ENCODE results near the gene NEMP2. TPM values are rescaled to one million over a fixed set of nuclear protein-coding genes. Genes with fewer than 3 reads are reported as not detected.

The NEMP2 gene
- polyA plus RNA-seq, 1 donor from 2014 or later = 1.1 TPM

- no peak overlapping the region for H3K4me2 ChIP-seq (ENCODE audit: low read length)
- no peaks in the 10 kb centered on the region for H3K79me2 ChIP-seq (replicated peaks; ENCODE audit: insufficient read depth, low read length)
- H3K9ac ChIP-seq (ENCODE audit: low read length) = no peak overlapping the region
- H4K20me1 ChIP-seq (ENCODE audit: insufficient read depth) = no peaks in the 10 kb centered on the region
- TF ChIP-seq TAF1 (IDR thresholded peaks at IDR 0.05; ENCODE audit: low read depth) (no peak), REST (IDR thresholded peaks at IDR 0.05; ENCODE audit: borderline replicate concordance) (no peak), EZH2 (IDR thresholded peaks at IDR 0.05; ENCODE audit: borderline replicate concordance, insufficient read depth, low read length, poor library complexity, severe bottlenecking) (no peak), POLR2AphosphoS5 (IDR thresholded peaks at IDR 0.05) (no peak), RAD21 (conservative IDR thresholded peaks at IDR 0.05) (no peak), EP300 (conservative IDR thresholded peaks at IDR 0.05; ENCODE audit: poor library complexity, severe bottlenecking) (no peak), SMC3 (conservative IDR thresholded peaks at IDR 0.05; ENCODE audit: poor library complexity) (no peak), MXI1 (conservative IDR thresholded peaks at IDR 0.05; ENCODE audit: poor library complexity, severe bottlenecking) (no peak)
- TF ChIP-seq, protein P1, sequence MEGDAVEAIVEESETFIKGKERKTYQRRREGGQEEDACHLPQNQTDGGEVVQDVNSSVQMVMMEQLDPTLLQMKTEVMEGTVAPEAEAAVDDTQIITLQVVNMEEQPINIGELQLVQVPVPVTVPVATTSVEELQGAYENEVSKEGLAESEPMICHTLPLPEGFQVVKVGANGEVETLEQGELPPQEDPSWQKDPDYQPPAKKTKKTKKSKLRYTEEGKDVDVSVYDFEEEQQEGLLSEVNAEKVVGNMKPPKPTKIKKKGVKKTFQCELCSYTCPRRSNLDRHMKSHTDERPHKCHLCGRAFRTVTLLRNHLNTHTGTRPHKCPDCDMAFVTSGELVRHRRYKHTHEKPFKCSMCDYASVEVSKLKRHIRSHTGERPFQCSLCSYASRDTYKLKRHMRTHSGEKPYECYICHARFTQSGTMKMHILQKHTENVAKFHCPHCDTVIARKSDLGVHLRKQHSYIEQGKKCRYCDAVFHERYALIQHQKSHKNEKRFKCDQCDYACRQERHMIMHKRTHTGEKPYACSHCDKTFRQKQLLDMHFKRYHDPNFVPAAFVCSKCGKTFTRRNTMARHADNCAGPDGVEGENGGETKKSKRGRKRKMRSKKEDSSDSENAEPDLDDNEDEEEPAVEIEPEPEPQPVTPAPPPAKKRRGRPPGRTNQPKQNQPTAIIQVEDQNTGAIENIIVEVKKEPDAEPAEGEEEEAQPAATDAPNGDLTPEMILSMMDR (IDR thresholded peaks at IDR 0.05; ENCODE audit: poor library complexity, severe bottlenecking) = no peak
- no peaks in the 10 kb centered on the region for H3K27me3 ChIP-seq (ENCODE audit: insufficient read depth, low read depth, low read length)
- no peak overlapping the region for H3K4me3 ChIP-seq (ENCODE audit: low read length)
- H3K27ac ChIP-seq (ENCODE audit: low read length) = no peak overlapping the region
- H3F3A ChIP-seq (ENCODE audit: insufficient read depth, low read length, poor library complexity, severe bottlenecking) = no peaks in the 10 kb centered on the region
- no peaks in the 10 kb centered on the region for H3K9me2 ChIP-seq (ENCODE audit: insufficient read depth, low read length)
- no peaks in the 10 kb centered on the region for H3K9me3 ChIP-seq (ENCODE audit: low read length)
- H3K36me3 ChIP-seq (ENCODE audit: insufficient read depth, low read length) = no peaks in the 10 kb centered on the region
- no peak overlapping the region for H2AFZ ChIP-seq (ENCODE audit: low read depth, low read length)
These were observed 79.7 kb downstream of the NEMP2 start for GRCh38 chr2:190454795-190455194.

Small RNA genes within 50 kb of the gene (small RNA-seq; reads per million reads assigned to genes)
- 0 reads per million in 3 experiments for gene RN7SKP179

Other genes starting within 250 kb of the NEMP2 start
- 10.2 and 17.8 TPM in 2 replicates for gene HIBCH, start 214.9 kb downstream of the NEMP2 start, polyA plus RNA-seq
- 15.1 and 20.9 TPM in 2 replicates for gene INPP1, start 191.1 kb downstream of the NEMP2 start, polyA plus RNA-seq
- gene MFSD6, start 126.4 kb downstream of the NEMP2 start, polyA plus RNA-seq = 11.8 and 15.8 TPM in 2 replicates
- 39.6 and 49.8 TPM in 2 replicates for gene NAB1, start 114.4 kb upstream of the NEMP2 start, polyA plus RNA-seq